ENCODE data around the gene MXD1.
"Not testable (repeated sequence)": the region's sequence is repeated elsewhere in the genome, so short reads cannot be mapped to it uniquely, and the experiment has no call there.

Gene MXD1

GRCh38 chr2:69914950-69915945, at the start of gene MXD1:
TSS of gene MXD1 (plus strand) at chr2:69915109. CDS start at chr2:69915331, 222 bp downstream.
- DNase-seq (ENCODE audit: insufficient read length, low spot score) (peak; percentile 89), FAIRE-seq (no peak)

- DNase-seq (ENCODE audit: insufficient read length, low spot score) (no peak), FAIRE-seq (no peak)
These were observed 26.5 kb upstream of the MXD1 start for GRCh38 chr2:69888451-69888850.

- no peak for FAIRE-seq
- DNase-seq (ENCODE audit: insufficient read length, low spot score), result no peak
These were observed 25.6 kb upstream of the MXD1 start for GRCh38 chr2:69889302-69889701.

GRCh38 chr2:69890881-69891280, 24.0 kb upstream of the MXD1 start:
- DNase-seq (ENCODE audit: insufficient read length, low spot score) (no peak), FAIRE-seq (no peak)

- not testable (repeated sequence) for FAIRE-seq; DNase-seq (ENCODE audit: insufficient read length, low spot score)
These were observed 22.0 kb upstream of the MXD1 start for GRCh38 chr2:69892838-69893424.

GRCh38 chr2:69893684-69894551, 21.0 kb upstream of the MXD1 start, which contains the start of gene SNRNP27:
TSS of gene SNRNP27 (plus strand) at chr2:69893956. CDS start at chr2:69893985, 29 bp downstream.
- DNase-seq (ENCODE audit: insufficient read length, low spot score) (peak; percentile 55), FAIRE-seq (peak; percentile 94)

- FAIRE-seq; DNase-seq (ENCODE audit: insufficient read length, low spot score): not testable (repeated sequence)
These were observed 20.2 kb upstream of the MXD1 start for GRCh38 chr2:69894737-69895136.

GRCh38 chr2:69902213-69902922, 12.5 kb upstream of the MXD1 start:
- DNase-seq (ENCODE audit: insufficient read length, low spot score), result no peak
- FAIRE-seq, result peak; percentile 87

GRCh38 chr2:69907216-69907615, 7.7 kb upstream of the MXD1 start:
- no peak for FAIRE-seq

GRCh38 chr2:69911985-69912563, 2.8 kb upstream of the MXD1 start:
- peak; percentile 80 for FAIRE-seq
- DNase-seq (ENCODE audit: insufficient read length, low spot score), result no peak

More at GRCh38 chr2:69907216-69907615, 7.7 kb upstream of the MXD1 start:
- no peak for DNase-seq (ENCODE audit: insufficient read length, low spot score)

- DNase-seq (ENCODE audit: insufficient read length, low spot score), result peak; percentile 71
- peak; percentile 99 for FAIRE-seq
These were observed 552 bp upstream of the MXD1 start for GRCh38 chr2:69914164-69914949.

- DNase-seq (ENCODE audit: insufficient read length, low spot score) (no peak), FAIRE-seq (no peak)
These were observed 1.2 kb downstream of the MXD1 start for GRCh38 chr2:69916106-69916505.

GRCh38 chr2:69917852-69918251, 2.9 kb downstream of the MXD1 start:
- no peak for DNase-seq (ENCODE audit: insufficient read length, low spot score)
- FAIRE-seq, result no peak

- DNase-seq (ENCODE audit: insufficient read length, low spot score), result no peak
These were observed 3.5 kb downstream of the MXD1 start for GRCh38 chr2:69918401-69918800.

GRCh38 chr2:69923116-69923515, 8.2 kb downstream of the MXD1 start:
- DNase-seq (ENCODE audit: insufficient read length, low spot score), result no peak
- no peak for FAIRE-seq

More at GRCh38 chr2:69918401-69918800, 3.5 kb downstream of the MXD1 start:
- FAIRE-seq, result peak; percentile 51

GRCh38 chr2:69926849-69927515, 12.1 kb downstream of the MXD1 start:
- FAIRE-seq, result no peak
- DNase-seq (ENCODE audit: insufficient read length, low spot score), result no peak

- DNase-seq (ENCODE audit: insufficient read length, low spot score), result no peak
- FAIRE-seq, result no peak
These were observed 17.1 kb downstream of the MXD1 start for GRCh38 chr2:69931832-69932595.

GRCh38 chr2:69932596-69932922, 17.6 kb downstream of the MXD1 start:
- no peak for DNase-seq (ENCODE audit: insufficient read length, low spot score)
- FAIRE-seq, result no peak
